ENCODE data around the gene AOPEP.

AOPEP gene

GRCh38 chr9:94980947-94981722 is 254.6 kb downstream of the AOPEP start:
- TF ChIP-seq CTCF (IDR thresholded peaks at IDR 0.05; ENCODE audit: insufficient read depth, low read length, poor library complexity, severe bottlenecking) = no peak
- no peaks in the 10 kb centered on the region; the same call in none of the 2 replicates for H3K36me3 ChIP-seq (ENCODE audit: control insufficient read depth, insufficient read depth, low read length)
- H3K27me3 ChIP-seq (replicated peaks; ENCODE audit: control insufficient read depth, insufficient read depth, low read length) = no peaks in the 10 kb centered on the region
- H3K4me3 ChIP-seq (replicated peaks; ENCODE audit: low read depth, low read length) = no peak overlapping the region
- no peak for DNase-seq (ENCODE audit: extremely low read depth, insufficient read length)

- DNase-seq (ENCODE audit: extremely low read depth, insufficient read length) = no peak
Observed at GRCh38 chr9:94981723-94982090, 255.2 kb downstream of the AOPEP start.

GRCh38 chr9:94982211-94982610 is 255.7 kb downstream of the AOPEP start:
- TF ChIP-seq CTCF (IDR thresholded peaks at IDR 0.05; ENCODE audit: insufficient read depth, low read length, poor library complexity, severe bottlenecking) = no peak
- H3K4me3 ChIP-seq (replicated peaks; ENCODE audit: low read depth, low read length) = no peak overlapping the region
- no peak for DNase-seq (ENCODE audit: extremely low read depth, insufficient read length)
- no peaks in the 10 kb centered on the region for H3K27me3 ChIP-seq (replicated peaks; ENCODE audit: control insufficient read depth, insufficient read depth, low read length)
- no peaks in the 10 kb centered on the region; the same call in 1 of the 2 replicates for H3K36me3 ChIP-seq (ENCODE audit: control insufficient read depth, insufficient read depth, low read length)

More at GRCh38 chr9:94981723-94982090, 255.2 kb downstream of the AOPEP start:
- TF ChIP-seq CTCF (IDR thresholded peaks at IDR 0.05; ENCODE audit: insufficient read depth, low read length, poor library complexity, severe bottlenecking) = no peak
- no peak overlapping the region for H3K4me3 ChIP-seq (replicated peaks; ENCODE audit: low read depth, low read length)
- H3K27me3 ChIP-seq (replicated peaks; ENCODE audit: control insufficient read depth, insufficient read depth, low read length) = no peaks in the 10 kb centered on the region
- no peaks in the 10 kb centered on the region; the same call in none of the 2 replicates for H3K36me3 ChIP-seq (ENCODE audit: control insufficient read depth, insufficient read depth, low read length)

- no peak for TF ChIP-seq CTCF (IDR thresholded peaks at IDR 0.05; ENCODE audit: insufficient read depth, low read length, poor library complexity, severe bottlenecking)
- H3K27me3 ChIP-seq (replicated peaks; ENCODE audit: control insufficient read depth, insufficient read depth, low read length) = no peaks in the 10 kb centered on the region
- no peak overlapping the region for H3K4me3 ChIP-seq (replicated peaks; ENCODE audit: low read depth, low read length)
- DNase-seq (ENCODE audit: extremely low read depth, insufficient read length) = no peak
- no peaks in the 10 kb centered on the region; the same call in 1 of the 2 replicates for H3K36me3 ChIP-seq (ENCODE audit: control insufficient read depth, insufficient read depth, low read length)
Observed at GRCh38 chr9:94983552-94983951, 257.1 kb downstream of the AOPEP start.

GRCh38 chr9:94984891-94985476 is 258.5 kb downstream of the AOPEP start:
- Histone ChIP-seq H3K4me3 (replicated peaks; ENCODE audit: low read depth, low read length) (no peak overlapping the region), H3K27me3 (replicated peaks; ENCODE audit: control insufficient read depth, insufficient read depth, low read length) (no peaks in the 10 kb centered on the region), H3K36me3 (ENCODE audit: control insufficient read depth, insufficient read depth, low read length) (no peaks in the 10 kb centered on the region; the same call in 1 of the 2 replicates)
- no peak for DNase-seq (ENCODE audit: extremely low read depth, insufficient read length)
- TF ChIP-seq CTCF (IDR thresholded peaks at IDR 0.05; ENCODE audit: insufficient read depth, low read length, poor library complexity, severe bottlenecking) = no peak

Data from GM06990 (cell line).